Activated CD4-positive, alpha-beta T cell treated with anti-CD3 and anti-CD28 coated beads, Interleukin-10, Interleukin-2, amounts not matched to agents 100 ng/mL and 50 ng/mL, durations not matched to agents 16 hours and 8 hours (primary cell): ENCODE data around the gene OR2T11.
"Not testable (repeated sequence)": the region's sequence is repeated elsewhere in the genome, so short reads cannot be mapped to it uniquely, and the experiment has no call there.

Experiments used
- DNase-seq: peaks from one replicate; pipeline ENCODE4 v3.0.0-alpha.2; 2020

OR2T11 gene

DNA sequence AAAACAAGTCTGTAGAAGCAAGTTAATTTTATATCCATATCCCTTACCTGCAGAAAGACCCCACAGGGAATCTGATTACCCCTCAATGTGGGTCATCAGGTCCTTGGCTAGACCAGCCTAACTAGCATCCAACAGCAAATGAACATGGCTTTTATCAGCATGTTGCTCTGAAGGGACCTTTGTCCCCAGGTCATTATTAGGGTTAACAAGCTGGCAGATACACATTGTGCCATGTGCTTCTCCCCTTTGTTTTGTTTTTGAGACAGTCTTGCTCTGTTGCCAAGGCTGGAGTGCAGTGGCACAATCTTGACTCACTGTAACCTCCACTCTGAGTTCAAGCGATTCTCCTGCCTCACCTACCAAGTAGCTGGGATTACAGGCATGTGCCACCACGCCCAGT, at the start of gene OR2T11:
Gene OR2T11, minus strand, starts transcription at position 101 of the 400 bp plus-strand sequence. CDS start 7,963 bp downstream, outside the sequence.
- DNase-seq = not testable (repeated sequence)

GRCh38 chr1:248681651-248682050, 46.8 kb upstream of the OR2T11 start:
- no peak for DNase-seq

DNA sequence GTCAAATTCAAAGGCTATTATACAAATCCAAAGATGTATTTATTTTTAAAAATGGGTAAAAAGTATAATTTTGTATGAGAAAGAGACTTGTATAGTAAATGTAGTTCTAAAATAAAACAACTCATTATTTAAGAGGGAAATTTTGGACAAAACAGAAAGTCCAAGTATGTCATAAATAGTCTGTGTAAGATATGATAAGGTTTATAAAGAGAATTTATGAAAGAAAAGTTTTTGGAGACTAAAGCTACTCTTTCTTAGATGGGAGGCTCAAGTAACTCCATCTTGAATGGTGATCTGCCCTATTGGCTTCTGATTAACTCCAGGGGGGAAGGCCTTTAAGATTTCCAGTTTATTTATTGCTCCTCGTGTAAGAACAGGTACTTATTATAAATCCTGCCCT, 35.1 kb upstream of the OR2T11 start:
- no peak for DNase-seq

GRCh38 chr1:248663453-248664328, 28.8 kb upstream of the OR2T11 start:
- not testable (repeated sequence) for DNase-seq

- DNase-seq = not testable (repeated sequence)
These were observed 21.9 kb upstream of the OR2T11 start for GRCh38 chr1:248656797-248657196.

DNA sequence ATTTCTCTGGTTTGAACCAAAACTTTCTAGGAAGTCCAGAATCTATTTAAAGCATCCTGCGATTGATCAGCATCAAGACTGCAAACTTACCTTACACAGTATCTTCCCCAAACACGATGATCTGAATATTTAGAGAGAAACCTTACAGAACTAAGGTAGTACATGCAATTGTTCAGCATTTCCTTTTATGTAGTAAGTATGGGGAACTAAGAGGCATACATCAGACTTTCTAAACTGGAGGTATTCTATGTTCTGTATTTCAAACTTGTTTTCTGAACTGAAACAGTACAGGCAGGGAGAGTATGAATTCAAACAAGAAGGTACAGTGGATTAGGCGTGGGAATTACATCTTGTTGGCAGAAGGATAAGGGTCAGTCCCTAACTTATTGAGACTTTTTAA, 20.5 kb upstream of the OR2T11 start, which contains the start of gene OR2T27:
Gene OR2T27, minus strand, starts transcription at position 175 of the 400 bp plus-strand sequence. CDS start 4,644 bp downstream, outside the sequence.
- not testable (repeated sequence) for DNase-seq

GRCh38 chr1:248648770-248649536, 14.1 kb upstream of the OR2T11 start:
- DNase-seq = not testable (repeated sequence)

DNA sequence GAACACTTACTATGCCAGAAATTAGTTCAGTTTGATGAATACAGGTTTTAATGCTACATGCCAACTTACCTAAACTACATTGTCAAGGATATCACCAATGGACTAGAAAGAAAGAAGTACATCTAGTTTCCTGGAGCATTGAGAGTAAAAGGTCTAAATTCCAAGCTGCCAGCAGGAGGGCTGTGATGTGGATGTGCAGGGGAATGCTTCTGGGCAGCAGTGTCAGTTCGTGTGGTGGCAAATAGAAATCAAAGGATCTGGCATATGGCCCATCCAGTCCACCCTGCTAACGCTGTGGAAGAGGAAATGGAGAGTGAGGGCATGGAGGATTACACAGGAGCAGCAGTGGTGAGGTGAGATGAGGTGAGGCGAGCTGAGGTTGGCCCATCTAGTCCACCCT, 10.3 kb upstream of the OR2T11 start, which contains the start of gene OR2T35:
Gene OR2T35, minus strand, starts transcription at position 101 of the 400 bp plus-strand sequence. CDS start 6,020 bp downstream, outside the sequence.
- not testable (repeated sequence) for DNase-seq

DNA sequence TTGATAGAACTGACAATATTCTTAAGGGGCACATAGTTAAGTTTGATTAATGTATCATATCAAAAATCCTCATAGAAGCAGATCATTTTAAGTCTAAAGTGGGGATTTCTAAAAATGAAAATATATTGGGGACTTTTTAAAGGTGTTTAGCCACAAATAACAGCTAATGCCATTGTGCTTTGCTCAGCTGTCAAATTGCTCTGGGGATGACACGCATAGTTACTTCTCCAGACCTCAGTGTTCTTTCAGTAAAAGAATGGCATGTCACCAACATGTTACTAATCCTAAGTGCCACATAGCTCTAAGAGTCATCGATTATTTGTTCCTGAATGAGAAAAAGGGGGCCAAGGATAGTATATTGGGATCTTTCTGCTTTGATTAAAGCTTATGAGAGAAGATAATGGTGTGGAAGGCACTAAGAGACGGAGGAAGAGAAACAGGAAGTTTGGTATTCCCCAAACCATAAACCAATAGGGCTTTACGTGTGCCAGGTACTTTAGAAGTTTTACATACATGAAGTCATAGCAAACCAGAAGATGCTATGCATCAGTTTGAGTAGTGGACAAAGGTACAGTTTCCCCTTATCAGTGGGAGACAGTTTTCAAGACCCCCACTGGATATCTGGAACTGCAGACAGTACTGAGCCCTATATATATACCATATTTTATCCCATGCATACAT, 8.2 kb upstream of the OR2T11 start:
- DNase-seq = not testable (repeated sequence)

- not testable (repeated sequence) for DNase-seq
These were observed 6.7 kb upstream of the OR2T11 start for GRCh38 chr1:248641583-248641982.

GRCh38 chr1:248640906-248641305, 6.0 kb upstream of the OR2T11 start:
- not testable (repeated sequence) for DNase-seq

DNA sequence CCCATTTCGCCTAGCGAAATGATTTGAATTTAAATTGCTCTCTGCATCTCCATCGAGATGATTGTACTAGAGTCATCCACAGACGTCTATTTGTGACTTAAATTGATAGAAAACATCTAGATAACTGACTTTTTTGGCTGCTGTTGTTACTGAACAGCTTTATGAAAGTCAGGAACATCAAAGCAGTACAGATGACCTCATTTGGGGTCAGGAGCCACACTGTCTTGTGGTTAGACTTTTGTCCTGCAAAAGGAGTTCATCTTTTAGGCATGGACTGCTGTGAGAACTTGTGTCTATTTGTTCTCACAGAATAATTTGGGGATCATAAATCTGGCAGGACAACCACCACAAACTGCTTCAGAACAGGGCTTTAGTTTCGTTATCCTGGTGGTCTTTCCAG, 4.8 kb upstream of the OR2T11 start:
- not testable (repeated sequence) for DNase-seq

DNA sequence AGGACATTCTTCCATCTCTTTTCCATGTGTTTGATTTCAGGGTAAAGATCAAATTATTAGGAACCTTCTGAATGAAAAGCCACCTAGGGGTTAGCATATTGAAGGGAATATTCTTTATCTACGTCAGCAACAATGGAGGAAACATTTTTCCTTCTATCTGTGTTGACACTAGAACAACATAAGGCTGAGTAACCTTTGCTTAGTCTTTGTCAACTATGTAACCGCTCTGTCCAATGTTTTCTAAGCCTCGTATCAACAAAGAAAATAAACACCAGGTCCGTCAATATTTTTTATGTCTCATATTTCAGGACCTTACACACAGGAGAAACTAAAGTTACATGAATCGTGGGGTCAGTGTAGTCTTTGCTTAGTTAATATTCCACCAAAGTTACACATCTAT, 1.7 kb upstream of the OR2T11 start:
- DNase-seq = not testable (repeated sequence)

- peak; percentile 4 for DNase-seq
These were observed 3.4 kb downstream of the OR2T11 start for GRCh38 chr1:248631354-248632008.

- DNase-seq = no peak
These were observed 4.3 kb downstream of the OR2T11 start for GRCh38 chr1:248630551-248630950.

DNA sequence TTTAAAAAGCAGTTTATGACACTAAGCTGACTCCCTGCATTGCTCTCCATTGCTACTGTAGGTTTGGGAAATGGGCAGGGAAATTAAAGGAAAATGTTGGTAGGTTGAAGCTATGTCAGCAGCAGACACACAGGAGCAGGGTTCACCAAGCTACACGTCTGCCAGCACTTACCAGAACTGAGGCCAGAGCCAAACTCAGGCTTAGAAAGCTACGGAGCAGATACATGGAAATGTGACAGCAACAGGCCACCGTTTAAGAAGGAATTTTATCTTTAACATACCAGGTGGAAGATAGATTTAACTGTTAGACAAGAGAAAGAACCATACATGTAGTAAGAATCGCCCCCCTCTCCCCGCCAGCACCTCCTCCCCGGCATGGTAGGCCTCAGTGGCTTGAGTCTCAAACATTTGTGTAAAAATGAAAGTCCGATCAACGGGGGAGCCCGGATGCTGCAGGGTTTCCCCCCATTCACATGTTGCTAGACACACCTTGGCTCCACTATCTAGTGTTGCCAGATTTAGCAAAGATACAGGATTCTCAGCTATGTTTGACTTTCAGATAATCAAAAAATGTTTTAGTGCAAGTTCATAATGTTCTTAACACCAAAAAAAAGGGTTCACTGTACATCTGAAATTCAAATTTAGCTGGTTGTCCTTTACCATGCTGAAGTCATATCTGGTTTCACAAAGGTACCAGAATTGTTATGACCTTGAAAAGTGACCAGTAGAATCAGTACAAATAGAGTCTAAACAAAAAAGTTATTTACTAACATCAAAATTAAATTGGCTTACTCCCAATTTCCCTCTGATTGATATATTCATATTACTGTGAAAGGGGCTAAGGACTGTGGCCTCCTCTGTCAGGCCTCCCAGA, 6.7 kb downstream of the OR2T11 start:
- no peak for DNase-seq

DNA sequence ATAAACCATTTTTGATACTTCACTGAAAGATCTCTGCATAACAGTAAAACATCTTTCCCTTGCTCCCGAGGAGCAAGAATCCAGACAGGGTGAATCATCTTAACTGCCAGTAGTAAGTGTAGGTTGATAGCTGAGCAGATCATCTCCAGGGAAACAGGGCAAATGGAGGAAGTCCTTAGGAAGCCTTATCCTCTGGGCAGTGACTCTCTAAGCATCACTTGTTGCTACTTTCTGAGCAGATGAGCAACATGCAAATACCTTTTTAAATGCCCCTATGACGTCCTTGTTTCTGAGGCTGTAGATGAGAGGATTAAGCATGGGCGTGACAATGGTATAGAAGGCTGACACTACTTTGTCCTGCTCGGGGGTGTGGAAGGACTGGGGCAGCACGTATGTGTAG, 8.9 kb downstream of the OR2T11 start:
- DNase-seq = no peak

DNA sequence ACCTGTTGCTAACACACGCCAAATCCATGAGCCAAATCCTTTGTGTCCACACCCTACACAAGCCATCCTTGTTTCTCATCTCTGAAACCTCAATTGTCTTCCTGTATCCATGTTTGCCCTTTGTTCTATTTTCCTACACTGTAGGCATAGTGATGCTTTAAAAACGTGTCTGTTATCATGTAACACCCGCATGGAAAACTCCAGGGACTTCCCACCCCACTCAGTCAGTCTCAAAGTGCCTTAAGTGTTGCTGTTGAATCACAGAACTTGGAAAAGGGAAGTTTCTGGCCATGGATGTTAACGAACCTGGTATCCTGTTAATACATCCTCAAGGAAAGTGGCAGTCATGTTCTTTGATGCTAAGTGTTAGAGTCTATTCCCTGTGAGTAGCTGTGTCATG, 9.7 kb downstream of the OR2T11 start:
- no peak for DNase-seq

DNA sequence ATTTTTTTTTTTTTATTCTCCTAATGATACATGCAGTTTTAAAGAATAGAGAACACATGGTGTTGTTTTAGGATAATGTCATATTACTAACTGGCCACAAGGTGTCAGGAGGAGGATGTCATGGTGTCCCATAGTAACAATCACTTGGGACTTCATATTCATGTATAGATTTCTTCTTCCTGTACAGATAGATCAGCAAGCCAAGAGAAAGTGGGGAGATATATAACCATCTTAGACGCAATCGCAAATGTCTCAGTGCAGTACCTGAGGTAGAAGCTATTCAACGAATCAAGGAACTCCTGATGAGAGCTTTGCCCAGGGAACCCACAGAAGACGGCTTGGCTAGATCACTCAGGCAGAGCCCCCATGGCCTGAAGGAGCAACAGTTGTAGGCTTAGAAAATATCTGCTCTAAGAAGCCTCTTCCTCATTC, 12.3 kb downstream of the OR2T11 start:
- peak; percentile 43 for DNase-seq

DNA sequence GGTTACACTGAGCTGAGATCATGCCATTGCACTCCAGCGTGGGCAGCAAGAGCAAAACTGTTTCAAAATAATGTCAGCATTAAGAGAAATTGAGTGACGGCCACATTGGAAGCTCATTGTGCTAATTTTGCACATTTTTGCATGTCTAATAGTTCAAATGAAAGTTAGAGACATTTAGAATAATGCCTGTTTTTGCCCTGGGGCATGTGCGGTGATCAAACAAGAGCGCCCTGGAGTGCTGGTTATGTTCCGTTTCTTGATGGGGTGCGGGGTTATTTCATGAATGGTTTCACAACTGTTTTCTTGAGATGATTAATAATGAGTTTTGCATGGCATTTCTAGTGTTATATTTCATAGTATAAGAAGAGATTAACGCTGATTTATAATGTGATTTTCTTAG, 13.1 kb downstream of the OR2T11 start:
- no peak for DNase-seq

DNA sequence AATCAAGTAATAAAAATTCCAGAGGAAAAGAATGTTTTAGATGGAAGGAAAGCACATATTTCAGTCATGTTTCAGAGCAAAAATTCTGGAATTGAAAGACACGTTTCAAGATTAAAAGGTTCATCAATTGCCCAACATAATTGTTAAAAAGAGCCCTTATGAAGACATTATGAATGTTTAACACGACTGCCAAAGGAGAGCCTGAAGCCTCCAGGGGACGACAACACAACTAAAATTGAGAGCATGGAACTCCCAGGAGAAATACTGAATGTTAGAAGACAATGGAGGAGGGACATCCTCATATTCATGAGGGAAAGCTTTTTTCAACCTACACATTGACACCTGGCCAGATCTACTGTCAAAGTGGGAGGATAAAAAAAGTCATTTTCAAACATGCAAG, 16.0 kb downstream of the OR2T11 start:
- peak; percentile 45 for DNase-seq
